K562 treated with DMSO at 1 percent for 12 hours (cell line): ENCODE results near the gene CDKAL1. TPM values are rescaled to one million over a fixed set of nuclear protein-coding genes. Genes with fewer than 3 reads are reported as not detected.

ENCODE experiments used
- total RNA-seq: library from RNA; unstranded; fragments of 300-600 nt; gene quantifications from 2 replicates; pipeline ENCODE4 v1.2.3, GENCODE V29; 2022; ENCODE audit not compliant: insufficient read depth

The CDKAL1 gene
- 6.2 and 16.6 TPM in 2 replicates for total RNA-seq

DNA sequence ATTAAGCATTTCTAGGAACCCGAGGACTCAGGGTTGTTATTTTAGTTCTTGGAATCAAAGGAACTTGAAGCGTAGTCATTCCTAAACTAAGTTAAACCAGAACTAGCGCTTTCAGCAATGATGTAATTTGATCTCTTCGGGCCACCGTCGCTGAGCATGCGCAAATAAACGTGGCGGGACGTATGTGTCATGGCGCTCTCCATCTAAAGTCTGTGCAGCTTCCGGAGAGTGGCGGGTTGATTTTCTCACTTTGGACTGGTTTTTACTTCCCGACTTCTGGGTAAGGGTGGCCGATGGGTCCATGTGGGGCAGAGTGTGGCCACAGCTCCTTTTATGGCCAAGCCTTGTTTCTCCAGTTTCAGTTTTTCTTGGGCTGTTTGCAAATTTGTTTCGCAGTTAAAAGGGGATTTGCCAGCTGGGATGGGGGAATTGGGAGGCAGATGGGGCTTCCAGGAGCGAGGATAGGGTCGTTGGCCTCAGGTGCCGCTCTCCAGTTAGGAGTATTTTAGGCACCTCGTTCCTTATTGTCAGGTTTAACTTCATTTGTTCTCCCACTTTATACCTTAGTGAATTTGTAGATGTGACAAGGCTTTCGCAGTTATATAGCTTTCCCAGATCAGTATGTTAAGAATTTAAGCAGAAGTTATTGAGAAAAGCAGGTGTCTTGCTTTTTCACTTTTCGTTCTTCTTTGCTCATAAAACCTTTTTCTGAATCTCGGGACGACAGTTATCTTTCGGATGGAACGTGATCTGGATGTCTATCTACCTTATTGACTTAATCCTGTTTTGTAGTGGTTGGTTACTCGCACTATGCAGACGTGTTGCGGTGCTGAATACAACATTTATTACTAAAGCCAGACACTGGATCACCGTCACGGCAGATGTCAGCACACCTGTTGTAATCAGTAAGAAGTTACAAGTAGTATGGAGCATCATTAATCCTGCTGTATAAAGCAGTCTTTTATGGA lies at the start of gene CDKAL1:
CDKAL1 (plus strand) TSS at position 163 of the 968 bp plus-strand sequence. CDS start 11,894 bp downstream, outside the sequence.

Other genes with a start within 250 kb of the CDKAL1 start
- 9.6 and 25.4 TPM in 2 replicates for gene E2F3, start 132.6 kb upstream of the CDKAL1 start, total RNA-seq